Liver (tissue), 3 donors: ENCODE results near the gene PTGS2.

Experiments used
- ATF3 ChIP-seq: IDR thresholded peaks from 2 replicates; pipeline ENCODE4 v1.6.1; 2016; ENCODE audit warnings: antibody characterized with exemption
- CTCF ChIP-seq: fragments of 150-350 bp; IDR thresholded peaks from 2 replicates; pipeline ENCODE4 v1.5.1; 2017; ENCODE audit warnings: improper control_type of control experiment, low read depth, low read length; ENCODE audit not compliant: missing input control
- EGR1 ChIP-seq, 2 donors: IDR thresholded peaks; 2 replicates each; pipeline ENCODE4 v1.6.1; 2016 to 2018; ENCODE audit warnings: antibody characterized with exemption in 2 of 2, low read depth in 2 of 2
- FOXA1 ChIP-seq: IDR thresholded peaks from 2 replicates; pipeline ENCODE4 v1.6.1; 2016; ENCODE audit warnings: antibody characterized with exemption
- GABPA ChIP-seq, 2 donors: IDR thresholded peaks in 1 of 2; conservative IDR thresholded peaks in 1 of 2; 2 replicates each; pipeline ENCODE4 v1.6.1; 2016; ENCODE audit warnings: antibody characterized with exemption in 2 of 2, mild to moderate bottlenecking in 1 of 2, moderate library complexity in 1 of 2
- JUND ChIP-seq, 2 donors: IDR thresholded peaks; 2 replicates each; pipeline ENCODE4 v1.6.1; 2016; ENCODE audit warnings: antibody characterized with exemption in 2 of 2
- MAX ChIP-seq: IDR thresholded peaks from 2 replicates; pipeline ENCODE4 v1.6.1; 2016; ENCODE audit warnings: antibody characterized with exemption
- NR2F2 ChIP-seq: IDR thresholded peaks from 2 replicates; pipeline ENCODE4 v1.6.1; 2016; ENCODE audit warnings: antibody characterized with exemption
- REST ChIP-seq: IDR thresholded peaks from 2 replicates; pipeline ENCODE4 v1.6.1; 2016; ENCODE audit warnings: antibody characterized with exemption, mild to moderate bottlenecking
- SP1 ChIP-seq: IDR thresholded peaks from 2 replicates; pipeline ENCODE4 v1.6.1; 2018; ENCODE audit warnings: antibody characterized with exemption, mild to moderate bottlenecking
- YY1 ChIP-seq: IDR thresholded peaks from 2 replicates; pipeline ENCODE4 v1.6.1; 2016; ENCODE audit warnings: antibody characterized with exemption, mild to moderate bottlenecking
- ZBTB33 ChIP-seq: IDR thresholded peaks from 2 replicates; pipeline ENCODE4 v1.6.1; 2016; ENCODE audit warnings: antibody characterized with exemption
- donor health status: healthy.
- donor health status: healthy.

- TF ChIP-seq CTCF (no peak), YY1 (no peak), REST (no peak), FOXA1 (no peak), MAX (no peak), JUND (IDR thresholded peaks at IDR 0.05) (no peak), GABPA (IDR thresholded peaks at IDR 0.05 in 1 of 2, conservative IDR thresholded peaks at IDR 0.05 in 1 of 2) (no peak), ATF3 (no peak), NR2F2 (no peak), EGR1 (IDR thresholded peaks at IDR 0.05; ENCODE audit: low read depth in 2 of 2) (no peak), ZBTB33 (no peak), SP1 (no peak)
Observed at GRCh38 chr1:186672131-186672530, 8.1 kb downstream of the PTGS2 start.
